Body of pancreas (tissue), 4 donors: ENCODE measurements around the gene SRGAP2C. TPM values are rescaled to one million over a fixed set of nuclear protein-coding genes. Genes with fewer than 3 reads are reported as not detected.
"Not testable (repeated sequence)": the region's sequence is repeated elsewhere in the genome, so short reads cannot be mapped to it uniquely, and the experiment has no call there.

Source experiments
- ATAC-seq: fragments of 150-250 bp; one replicate; pipeline ENCODE4 v1.9.1; 2016
- DNase-seq, 4 donors: peaks; one replicate each; pipeline ENCODE4 v3.0.0-alpha.2; 2019
- H3K27ac ChIP-seq, 4 donors: fragments of 200-600 bp; sonication (generic); 1 replicate in 3 of 4; 2 replicates in 1 of 4; pipeline versions ENCODE4 v1.5.1 to v1.6.1; 2016 to 2019; ENCODE audit warnings: mild to moderate bottlenecking in 1 of 4, mixed read lengths in 1 of 4, moderate library complexity in 1 of 4
- H3K27me3 ChIP-seq, 2 donors: fragments of 200-600 bp; sonication (generic); one replicate each; pipeline ENCODE4 v1.6.0; 2016; ENCODE audit warnings: mild to moderate bottlenecking in 1 of 2
- H3K36me3 ChIP-seq, 2 donors: fragments of 200-600 bp; sonication (generic); replicated peaks in 1 of 2; 2 replicates each; pipeline ENCODE4 v1.5.1; 2016; ENCODE audit warnings: low read depth in 2 of 2; ENCODE audit not compliant: insufficient read depth in 1 of 2
- H3K4me1 ChIP-seq: fragments of 200-600 bp; sonication (generic); one replicate; pipeline ENCODE4 v1.6.0; 2016
- H3K4me3 ChIP-seq, 2 donors: fragments of 200-600 bp; sonication (generic); 1 replicate in 1 of 2; 2 replicates in 1 of 2; pipeline ENCODE4 v1.5.1; 2016 to 2019
- H3K9me3 ChIP-seq, 3 donors: fragments of 200-600 bp; sonication (generic); 1 replicate in 2 of 3; 2 replicates in 1 of 3; pipeline ENCODE4 v1.5.1; 2016
- WGBS, 2 donors: methylation state at CpG; one replicate each; pipeline ENCODE4 v1.1.5; 2017; 5-methylcytosine and 5-hydroxymethylcytosine counted together
- intact Hi-C: fragments of 100-400 bp; cut with DNase I; formaldehyde crosslinking; loops from one replicate; pipeline ENCODE4 v1.15.1; 2023
- total RNA-seq, 2 donors: library from RNA; depleted of rRNA; stranded (reverse); fragments of >200 nt; gene quantifications; one replicate each; pipeline ENCODE4 v1.1.0, GENCODE V29; 2016

The SRGAP2C gene
- total RNA-seq, 2 donors from 2014 or later, result 4.6 to 9.3 TPM

GRCh38 chr1:121376986-121377385 is 192.2 kb downstream of the SRGAP2C start:
- intact Hi-C loops, ATAC-seq: not testable (repeated sequence)

DNA sequence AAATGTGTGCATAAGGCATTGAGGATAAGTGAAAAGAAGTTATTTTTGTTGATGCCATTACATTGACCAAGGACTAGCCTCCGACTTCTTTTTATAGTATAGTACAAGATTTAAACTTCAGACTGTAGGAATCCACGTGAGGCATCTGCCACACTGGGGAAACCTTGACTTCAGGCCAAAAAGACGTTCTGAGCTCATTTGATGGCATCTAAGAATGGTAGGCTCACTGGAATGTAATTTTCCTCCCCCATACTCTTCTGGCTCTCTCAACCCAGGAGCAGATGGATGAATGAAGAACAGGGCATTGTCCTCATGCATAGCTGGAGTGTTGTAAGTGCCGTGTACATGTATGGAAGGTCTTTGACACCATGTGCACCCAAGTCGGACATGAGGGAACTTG is 194.0 kb downstream of the SRGAP2C start:
- H3K27ac ChIP-seq, intact Hi-C loops, H3K4me3 ChIP-seq, ATAC-seq, H3K27me3 ChIP-seq, H3K9me3 ChIP-seq, H3K36me3 ChIP-seq, DNase-seq, H3K4me1 ChIP-seq: not testable (repeated sequence)
- 74 to 92% methylated on average over 5 of the region's 5 CpGs for WGBS, 2 donors

More at GRCh38 chr1:121376986-121377385, 192.2 kb downstream of the SRGAP2C start:
- not testable (repeated sequence) for H3K4me1 ChIP-seq, H3K27ac ChIP-seq, H3K9me3 ChIP-seq, H3K27me3 ChIP-seq, H3K4me3 ChIP-seq, DNase-seq, H3K36me3 ChIP-seq
- 44 to 93% methylated on average over 2 to 5 of the region's 7 CpGs for WGBS, 2 donors

DNA sequence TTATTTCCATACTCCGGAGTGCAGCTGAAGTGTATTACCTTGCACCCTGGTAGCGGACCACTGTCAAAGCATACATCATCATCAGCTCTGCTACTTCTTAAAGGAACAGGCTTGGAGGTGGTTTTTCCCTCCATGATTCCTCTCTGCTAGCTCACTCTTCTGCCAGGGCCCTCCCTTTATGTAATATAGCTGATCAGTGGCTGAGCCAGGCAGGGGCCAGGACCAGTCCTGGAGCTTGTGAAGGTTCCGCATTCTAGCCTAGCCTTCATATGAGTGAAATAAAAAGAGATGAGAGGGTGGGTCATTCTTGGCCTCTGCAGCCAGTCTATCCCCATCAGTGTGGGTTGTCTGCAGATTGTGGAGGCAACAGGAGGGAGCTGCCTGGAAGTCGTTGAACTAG is 200.0 kb downstream of the SRGAP2C start:
- intact Hi-C loops, H3K36me3 ChIP-seq, H3K27ac ChIP-seq, H3K27me3 ChIP-seq, H3K4me1 ChIP-seq, DNase-seq, H3K4me3 ChIP-seq, H3K9me3 ChIP-seq: not testable (repeated sequence)
- peak; percentile 60 for ATAC-seq
- 91 to 95% methylated on average over 3 of the region's 4 CpGs for WGBS, 2 donors

GRCh38 chr1:121385162-121385561 is 200.4 kb downstream of the SRGAP2C start:
- H3K9me3 ChIP-seq, H3K36me3 ChIP-seq, DNase-seq, H3K27me3 ChIP-seq, H3K4me3 ChIP-seq, H3K27ac ChIP-seq, H3K4me1 ChIP-seq, intact Hi-C loops: not testable (repeated sequence)
- ATAC-seq, result peak; percentile 92
- WGBS, 2 donors, result no CpG with 5 or more reads among the region's 3 CpGs

- H3K4me1 ChIP-seq, H3K9me3 ChIP-seq, ATAC-seq, intact Hi-C loops, H3K4me3 ChIP-seq, H3K36me3 ChIP-seq, H3K27ac ChIP-seq, H3K27me3 ChIP-seq, DNase-seq: not testable (repeated sequence)
- WGBS, 2 donors, result 63 to 96% methylated on average over 3 to 5 of the region's 8 CpGs
These were observed 201.0 kb downstream of the SRGAP2C start for GRCh38 chr1:121385563-121386288.

DNA sequence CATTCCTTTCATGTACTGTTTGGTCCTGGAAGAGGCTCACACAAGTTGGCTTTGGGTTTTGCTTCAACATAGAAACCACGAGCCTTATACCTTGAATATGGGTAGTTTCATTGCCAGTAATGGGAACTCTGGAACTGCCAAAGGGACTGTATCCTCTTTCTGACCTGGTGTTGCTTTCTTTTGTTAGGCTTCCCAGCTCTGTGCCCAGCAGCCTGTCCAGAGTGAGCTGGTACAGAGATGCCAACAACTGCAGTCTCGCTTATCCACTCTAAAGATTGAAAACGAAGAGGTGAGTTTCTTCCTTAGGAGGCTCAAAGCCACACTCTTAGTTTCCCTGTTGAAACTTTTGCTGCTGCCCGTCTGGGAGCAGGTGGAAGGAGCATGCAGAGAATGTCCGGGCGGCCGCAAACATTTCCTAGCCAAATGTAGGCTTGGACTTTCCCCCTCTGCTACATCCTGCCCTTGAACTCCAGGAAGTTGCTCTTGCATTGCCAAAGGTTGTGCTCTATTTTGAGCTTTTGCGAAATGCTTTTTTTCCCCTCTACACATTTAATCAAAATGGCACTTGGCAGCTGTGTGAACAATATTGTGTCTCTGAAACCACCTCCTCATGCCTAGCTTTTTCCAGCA is 201.7 kb downstream of the SRGAP2C start:
- H3K9me3 ChIP-seq, DNase-seq, intact Hi-C loops, H3K36me3 ChIP-seq, H3K27me3 ChIP-seq, ATAC-seq, H3K4me3 ChIP-seq, H3K27ac ChIP-seq, H3K4me1 ChIP-seq: not testable (repeated sequence)
- no CpG with 5 or more reads among the region's 8 CpGs for whole genome bisulfite sequencing, 2 donors

DNA sequence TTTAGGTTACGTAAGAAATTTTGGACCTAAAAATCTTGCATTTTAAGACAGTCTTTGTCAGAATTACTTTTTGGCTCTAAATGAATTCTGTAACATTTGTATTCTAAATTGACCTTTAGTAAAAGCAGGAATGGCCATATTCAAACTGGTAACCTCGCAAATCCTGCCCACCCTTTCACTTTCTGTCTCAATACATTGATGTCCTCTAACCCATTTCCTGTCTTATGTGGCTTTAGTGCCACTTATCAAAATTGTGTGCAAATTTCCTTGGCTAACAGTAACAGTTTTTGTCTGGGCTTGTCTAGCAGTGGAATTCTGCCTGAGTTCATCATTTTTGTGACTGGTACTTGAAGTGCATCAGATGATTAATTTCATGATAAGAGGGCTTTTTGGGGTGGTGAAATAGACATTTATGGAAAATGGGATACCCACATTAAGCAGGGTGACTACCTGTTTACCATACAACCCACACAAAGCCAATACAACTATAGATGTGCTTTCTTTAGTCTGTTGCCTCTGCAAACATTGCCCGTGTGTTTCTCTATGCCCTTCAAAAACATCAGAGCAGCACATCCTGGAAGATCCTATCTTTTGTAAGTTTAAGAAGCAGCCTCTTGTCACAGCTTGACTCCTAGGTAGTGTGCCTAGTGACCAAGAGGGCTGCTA is 205.3 kb downstream of the SRGAP2C start:
- H3K9me3 ChIP-seq, intact Hi-C loops, DNase-seq, ATAC-seq, H3K4me3 ChIP-seq, H3K27ac ChIP-seq, H3K4me1 ChIP-seq, H3K36me3 ChIP-seq, H3K27me3 ChIP-seq: not testable (repeated sequence)
- WGBS, 2 donors, result no CpG with 5 or more reads among the region's 3 CpGs

- H3K27me3 ChIP-seq, H3K9me3 ChIP-seq, H3K4me1 ChIP-seq, H3K36me3 ChIP-seq, ATAC-seq, H3K27ac ChIP-seq, H3K4me3 ChIP-seq, intact Hi-C loops, DNase-seq: not testable (repeated sequence)
- WGBS, 2 donors, result 95 to 97% methylated on average over 2 to 3 of the region's 3 CpGs
These were observed 207.4 kb downstream of the SRGAP2C start for GRCh38 chr1:121392130-121392529.

GRCh38 chr1:121395718-121396201 is 211.0 kb downstream of the SRGAP2C start:
- peak in 1 of 4 donors; percentile 8 for DNase-seq
- H3K27me3 ChIP-seq, intact Hi-C loops, H3K4me3 ChIP-seq, ATAC-seq, H3K36me3 ChIP-seq, H3K4me1 ChIP-seq, H3K27ac ChIP-seq, H3K9me3 ChIP-seq: not testable (repeated sequence)
- 1 to 2% methylated on average over 16 to 18 of the region's 38 CpGs for WGBS, 2 donors

DNA sequence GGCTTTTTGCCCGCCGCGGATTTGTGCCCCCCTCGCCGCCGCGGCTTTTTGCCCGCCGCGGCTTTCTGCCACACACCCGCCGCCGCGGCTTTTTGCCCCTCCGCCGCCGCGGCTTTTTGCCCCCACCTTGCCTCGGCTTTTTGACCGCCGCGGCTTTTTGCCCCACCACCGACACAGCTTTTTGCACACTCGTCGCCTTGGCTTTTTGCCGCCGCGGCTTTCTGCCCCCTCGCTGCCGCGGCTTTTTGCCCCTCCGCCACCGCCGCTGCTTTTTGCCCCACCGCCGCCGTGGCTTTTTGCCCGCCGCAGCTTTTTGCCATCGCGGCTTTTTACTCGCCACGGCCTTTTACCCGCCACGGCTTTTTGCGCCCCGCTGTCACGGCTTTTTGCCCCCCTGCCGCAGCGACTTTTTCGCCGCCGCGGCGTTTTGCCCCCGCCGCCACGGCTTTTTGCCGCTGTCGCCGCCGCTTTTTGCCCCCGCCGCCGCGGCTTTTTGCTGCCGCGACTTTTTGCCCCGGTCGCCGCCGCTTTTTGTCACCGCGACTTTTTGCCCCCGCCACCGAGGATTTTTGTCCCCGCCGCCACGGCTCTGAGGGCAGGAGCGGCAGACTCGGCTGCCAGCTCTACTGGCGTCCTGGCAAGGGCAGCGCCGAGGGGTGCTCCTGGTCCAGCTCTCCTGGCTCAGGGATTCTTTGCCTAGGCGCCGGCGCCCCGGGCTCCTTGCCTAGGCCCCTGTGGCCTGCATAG is 211.7 kb downstream of the SRGAP2C start:
- H3K27me3 ChIP-seq, H3K27ac ChIP-seq, H3K36me3 ChIP-seq, intact Hi-C loops, ATAC-seq, H3K4me1 ChIP-seq, H3K9me3 ChIP-seq: not testable (repeated sequence)
- DNase-seq, result peak in 2 of 4 donors; percentile 30 to 36
- 1 to 2% methylated on average over 68 to 84 of the region's 88 CpGs for WGBS, 2 donors
- peak overlapping the region in 1 of 2 donors; percentile 11 for H3K4me3 ChIP-seq

DNA sequence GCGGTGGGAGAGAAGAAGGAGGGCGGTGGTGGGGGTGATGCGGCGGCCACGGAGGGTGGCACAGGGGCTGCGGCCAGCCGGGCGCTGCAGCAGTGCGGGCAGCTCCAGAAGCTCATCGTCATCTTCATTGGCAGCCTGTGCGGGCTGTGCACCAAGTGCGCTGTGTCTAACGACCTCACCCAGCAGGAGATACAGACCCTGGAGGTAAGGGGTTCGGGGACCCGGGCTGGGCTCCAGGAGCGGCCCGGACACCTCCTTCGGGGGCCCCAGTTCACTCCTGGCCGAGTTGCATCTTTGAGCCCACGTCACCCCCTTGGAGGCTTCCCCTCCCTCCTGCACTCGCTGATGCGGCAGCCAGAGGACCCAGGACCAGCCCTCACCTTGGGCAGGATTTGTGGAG is 212.3 kb downstream of the SRGAP2C start:
- H3K27ac ChIP-seq, H3K9me3 ChIP-seq, ATAC-seq, H3K36me3 ChIP-seq, H3K27me3 ChIP-seq, H3K4me1 ChIP-seq, H3K4me3 ChIP-seq, DNase-seq, intact Hi-C loops: not testable (repeated sequence)
- WGBS, 2 donors, result 76% methylated on average over 5 of the region's 22 CpGs; no CpG with 5 or more reads in 1 of the 2 donors
